EL (cell line): ENCODE results near the gene PLPPR3.

Source experiments
- DNase-seq: peaks from one replicate; pipeline ENCODE4 v3.0.0-alpha.2; 2016

The PLPPR3 gene, protein sequence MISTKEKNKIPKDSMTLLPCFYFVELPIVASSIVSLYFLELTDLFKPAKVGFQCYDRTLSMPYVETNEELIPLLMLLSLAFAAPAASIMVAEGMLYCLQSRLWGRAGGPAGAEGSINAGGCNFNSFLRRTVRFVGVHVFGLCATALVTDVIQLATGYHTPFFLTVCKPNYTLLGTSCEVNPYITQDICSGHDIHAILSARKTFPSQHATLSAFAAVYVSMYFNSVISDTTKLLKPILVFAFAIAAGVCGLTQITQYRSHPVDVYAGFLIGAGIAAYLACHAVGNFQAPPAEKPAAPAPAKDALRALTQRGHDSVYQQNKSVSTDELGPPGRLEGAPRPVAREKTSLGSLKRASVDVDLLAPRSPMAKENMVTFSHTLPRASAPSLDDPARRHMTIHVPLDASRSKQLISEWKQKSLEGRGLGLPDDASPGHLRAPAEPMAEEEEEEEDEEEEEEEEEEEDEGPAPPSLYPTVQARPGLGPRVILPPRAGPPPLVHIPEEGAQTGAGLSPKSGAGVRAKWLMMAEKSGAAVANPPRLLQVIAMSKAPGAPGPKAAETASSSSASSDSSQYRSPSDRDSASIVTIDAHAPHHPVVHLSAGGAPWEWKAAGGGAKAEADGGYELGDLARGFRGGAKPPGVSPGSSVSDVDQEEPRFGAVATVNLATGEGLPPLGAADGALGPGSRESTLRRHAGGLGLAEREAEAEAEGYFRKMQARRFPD

DNA sequence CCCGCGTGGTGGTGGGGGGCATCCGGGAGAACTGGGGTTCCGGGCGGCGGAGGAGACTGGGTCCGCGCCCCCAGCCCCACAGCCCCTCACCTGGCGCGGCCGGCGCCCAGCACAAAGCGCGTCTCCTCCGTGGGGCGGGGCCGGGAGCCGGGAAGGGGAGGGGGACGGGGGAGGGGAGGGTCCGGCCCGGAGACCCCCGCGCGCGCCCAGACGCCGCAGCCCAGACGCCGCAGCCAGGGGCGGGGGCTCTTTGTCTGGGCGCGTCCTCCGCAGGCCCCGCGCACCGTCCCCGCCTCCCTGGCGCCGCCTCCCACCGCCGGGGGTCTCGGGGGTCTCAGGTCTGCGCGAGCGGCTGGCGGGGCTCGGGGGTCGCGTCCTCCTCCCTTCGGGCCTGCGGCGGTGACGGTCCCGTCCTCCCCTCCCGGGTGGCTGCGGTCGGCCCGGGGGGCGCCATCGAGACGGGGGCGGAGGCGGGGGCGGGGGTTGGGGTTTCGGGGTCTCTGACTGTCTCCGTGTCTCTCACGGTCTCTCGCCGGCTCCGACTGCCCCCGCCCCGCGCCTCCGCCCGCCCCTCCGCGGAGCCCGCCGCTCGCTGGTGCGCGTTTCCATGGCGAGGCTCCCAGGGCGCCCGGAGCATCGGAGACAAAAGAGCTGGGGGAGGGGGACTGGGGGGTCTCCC lies at the start of gene PLPPR3:
TSS of gene PLPPR3 (minus strand) at position 131 of the 679 bp plus-strand sequence. CDS start 396 bp downstream, outside the sequence.
- no peak for DNase-seq

DNA sequence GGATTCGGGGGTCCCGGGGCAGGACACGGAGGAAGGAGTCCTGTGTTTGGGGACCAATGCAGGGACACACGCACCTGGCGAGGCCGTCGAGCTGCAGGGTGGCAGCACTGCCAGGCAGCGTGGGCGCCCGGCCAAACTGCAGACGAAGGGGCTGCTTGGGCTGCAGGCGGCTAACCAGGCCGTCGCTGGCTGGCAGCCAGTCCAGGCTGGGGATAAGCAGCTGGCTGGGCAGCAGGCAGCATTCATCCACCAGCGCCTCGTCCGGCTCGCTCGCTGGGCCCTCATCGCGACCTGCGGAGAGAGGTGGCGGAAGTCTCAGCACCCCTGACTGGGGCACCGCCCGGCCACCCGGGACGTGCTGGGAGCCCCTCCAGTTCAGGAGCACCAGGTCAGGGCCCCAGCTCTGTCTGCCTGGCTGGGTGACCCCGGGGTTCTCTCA lies 49.2 kb upstream of the PLPPR3 start:
- DNase-seq: no peak

DNA sequence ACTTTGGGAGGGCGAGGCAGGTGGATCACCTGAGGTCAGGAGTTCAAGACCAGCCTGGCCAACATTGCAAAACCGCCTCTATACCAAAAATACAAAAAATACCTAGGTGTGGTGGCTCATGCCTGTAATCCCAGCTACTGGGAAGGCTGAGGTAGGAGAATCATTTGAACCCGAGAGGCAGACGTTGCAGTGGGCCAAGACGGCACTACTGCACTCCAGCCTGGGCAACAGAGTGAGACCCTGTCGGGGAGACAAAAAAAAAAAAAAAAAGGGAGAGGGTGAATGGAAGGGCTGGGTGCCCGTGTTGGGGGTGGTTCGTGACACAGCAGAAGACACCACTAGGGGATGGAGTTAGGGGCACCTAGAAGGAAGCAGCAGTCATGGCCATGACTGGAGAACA lies 48.6 kb upstream of the PLPPR3 start:
- no peak for DNase-seq

DNA sequence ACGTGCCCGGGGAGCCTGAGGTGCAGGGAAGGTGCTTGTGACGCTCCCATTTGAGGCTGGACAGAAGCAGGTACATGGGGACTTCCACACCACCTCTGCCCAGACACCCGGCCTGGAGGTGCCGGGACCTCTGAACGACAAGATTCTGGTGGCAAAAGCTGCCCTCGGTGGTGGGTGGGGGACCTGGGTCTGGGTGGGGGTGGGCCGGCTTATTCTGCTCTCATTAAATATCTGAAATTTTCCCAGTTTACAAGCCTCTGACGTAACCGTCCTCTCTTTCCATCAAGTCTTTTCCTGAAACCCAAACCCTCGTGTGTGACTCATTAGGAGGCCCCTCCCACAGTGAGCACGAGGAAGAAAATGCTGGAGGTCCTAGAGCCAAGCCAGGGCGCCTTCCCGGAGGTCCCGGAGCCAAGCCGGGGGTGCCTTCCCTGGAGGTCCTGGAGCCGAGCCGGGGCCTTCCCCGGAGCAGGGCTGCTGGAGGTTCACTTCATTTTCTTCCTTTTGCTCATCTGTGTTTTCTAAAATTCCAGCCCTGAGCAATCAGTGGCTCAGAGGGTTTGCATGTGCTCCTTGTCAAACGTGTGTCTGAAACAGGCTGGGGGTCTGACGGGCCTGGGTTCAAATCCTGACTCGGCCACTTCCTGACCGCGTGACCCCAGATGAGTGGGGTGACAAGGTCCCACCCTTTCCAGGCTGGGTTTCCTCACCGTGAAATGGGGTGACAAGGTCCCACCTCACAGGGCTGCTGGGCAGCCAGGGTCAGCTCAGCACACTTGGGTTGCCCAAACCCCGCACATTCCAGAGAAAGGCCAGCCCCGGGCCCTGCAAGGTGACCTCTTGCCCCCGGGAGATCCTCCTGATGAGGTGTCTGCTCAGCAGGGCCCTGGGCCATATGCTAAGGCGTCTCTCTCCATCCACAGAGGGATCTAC lies 47.8 kb upstream of the PLPPR3 start:
- DNase-seq: peak; percentile 96

DNA sequence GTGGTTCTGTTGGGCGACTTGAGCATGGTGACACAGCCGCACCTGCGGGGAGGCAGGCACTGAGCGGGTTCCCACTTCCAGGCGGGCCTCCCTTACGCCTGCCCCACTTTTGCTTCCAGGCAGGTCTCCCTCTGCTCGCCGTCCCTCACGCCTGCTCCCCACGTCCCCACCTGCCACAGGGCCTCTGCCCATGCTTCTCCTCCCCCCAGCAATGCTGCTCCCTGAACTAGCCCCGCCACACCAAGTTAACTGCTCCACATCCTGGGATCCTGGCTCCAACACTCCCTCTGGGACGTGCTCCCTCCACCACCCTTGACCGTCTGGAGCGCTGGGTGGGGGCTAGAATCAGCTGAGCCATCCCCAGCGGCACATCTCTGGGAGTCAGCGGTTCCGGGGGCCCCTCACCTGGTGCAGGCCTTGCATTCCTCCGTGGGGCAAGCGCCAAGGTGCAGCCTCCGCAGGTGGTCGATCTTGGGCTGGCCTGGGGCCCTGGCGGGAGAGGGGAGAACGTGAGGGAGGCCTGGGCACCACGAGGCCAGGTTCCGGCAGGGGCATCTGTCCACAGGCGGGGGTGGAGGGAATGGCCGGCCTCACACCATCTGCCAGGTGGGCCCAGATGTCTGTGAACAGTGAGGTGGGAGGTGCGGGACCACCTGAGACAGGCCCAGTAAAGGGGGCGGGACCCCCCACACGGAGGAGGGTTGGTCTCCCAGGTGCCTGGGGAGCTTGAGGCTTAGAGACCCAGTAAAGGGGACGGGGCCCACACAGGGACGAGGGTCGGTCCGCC lies 46.9 kb upstream of the PLPPR3 start:
- DNase-seq: no peak

- no peak for DNase-seq
These were observed 46.2 kb upstream of the PLPPR3 start for GRCh38 chr19:867855-868457.

DNA sequence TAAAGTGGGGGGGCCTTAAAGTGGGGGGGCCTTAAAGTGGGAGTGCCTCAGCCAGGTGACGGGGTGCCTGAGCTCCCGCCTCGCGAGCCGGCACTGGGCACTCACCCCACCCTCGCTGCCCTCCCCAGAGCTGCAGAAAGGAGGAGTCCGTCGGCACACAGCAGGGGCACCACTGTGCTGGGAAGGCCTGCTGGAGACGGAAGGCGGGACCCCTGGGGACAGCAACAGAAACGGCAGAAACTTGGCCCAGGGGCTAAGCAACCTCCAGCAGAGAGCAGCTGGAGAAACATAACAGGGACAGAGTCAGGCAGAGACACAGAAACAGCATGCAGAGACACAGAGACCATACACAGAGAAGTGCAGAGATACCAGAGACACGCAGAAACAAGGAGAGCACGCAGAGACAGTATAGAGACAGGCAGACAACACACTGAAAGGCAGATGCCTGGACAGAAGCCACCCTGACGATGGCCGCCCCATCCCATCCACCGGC lies 45.6 kb upstream of the PLPPR3 start:
- DNase-seq: no peak

GRCh38 chr19:866769-867300 lies 45.1 kb upstream of the PLPPR3 start:
- no peak for DNase-seq

GRCh38 chr19:863315-863620 lies 41.5 kb upstream of the PLPPR3 start:
- no peak for DNase-seq

GRCh38 chr19:862581-863314 lies 41.0 kb upstream of the PLPPR3 start:
- peak; percentile 62 for DNase-seq

- peak; percentile 25 for DNase-seq
These were observed 40.2 kb upstream of the PLPPR3 start for GRCh38 chr19:861756-862580.

DNA sequence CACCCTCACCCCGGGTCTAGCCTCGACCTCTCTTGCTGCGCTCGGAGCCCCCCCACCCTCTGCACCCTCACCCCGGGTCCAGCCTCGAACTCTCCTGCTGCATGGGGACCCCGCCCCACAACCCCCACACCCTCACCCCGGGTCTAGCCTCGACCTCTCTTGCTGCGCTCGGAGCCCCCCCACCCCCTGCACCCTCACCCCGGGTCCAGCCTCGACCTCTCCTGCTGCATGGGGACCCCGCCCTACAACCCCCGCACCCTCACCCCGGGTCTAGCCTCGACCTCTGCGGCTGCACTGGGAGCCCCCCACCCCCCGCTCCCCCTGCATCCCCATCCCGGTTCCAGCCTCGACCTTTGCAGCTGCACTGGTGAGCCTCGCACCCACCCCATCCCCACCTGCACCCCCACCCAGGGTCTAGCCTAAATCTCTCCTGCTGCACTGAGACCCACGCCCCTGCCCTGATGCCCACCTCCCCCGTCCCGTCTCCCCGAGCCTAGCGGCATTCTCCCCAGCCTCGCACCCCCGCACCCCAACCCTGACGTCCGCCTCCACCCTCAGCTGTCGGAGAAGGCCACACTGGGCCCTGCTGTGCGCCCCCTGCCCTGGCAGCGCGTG lies 39.5 kb upstream of the PLPPR3 start:
- no peak for DNase-seq

- no peak for DNase-seq
These were observed 37.4 kb upstream of the PLPPR3 start, which contains the start of gene CFD for GRCh38 chr19:858868-859843. Gene CFD (plus strand): TSS chr19:859664. CDS start chr19:859690, 26 bp downstream.

GRCh38 chr19:858284-858683 lies 36.5 kb upstream of the PLPPR3 start:
- DNase-seq: no peak

DNA sequence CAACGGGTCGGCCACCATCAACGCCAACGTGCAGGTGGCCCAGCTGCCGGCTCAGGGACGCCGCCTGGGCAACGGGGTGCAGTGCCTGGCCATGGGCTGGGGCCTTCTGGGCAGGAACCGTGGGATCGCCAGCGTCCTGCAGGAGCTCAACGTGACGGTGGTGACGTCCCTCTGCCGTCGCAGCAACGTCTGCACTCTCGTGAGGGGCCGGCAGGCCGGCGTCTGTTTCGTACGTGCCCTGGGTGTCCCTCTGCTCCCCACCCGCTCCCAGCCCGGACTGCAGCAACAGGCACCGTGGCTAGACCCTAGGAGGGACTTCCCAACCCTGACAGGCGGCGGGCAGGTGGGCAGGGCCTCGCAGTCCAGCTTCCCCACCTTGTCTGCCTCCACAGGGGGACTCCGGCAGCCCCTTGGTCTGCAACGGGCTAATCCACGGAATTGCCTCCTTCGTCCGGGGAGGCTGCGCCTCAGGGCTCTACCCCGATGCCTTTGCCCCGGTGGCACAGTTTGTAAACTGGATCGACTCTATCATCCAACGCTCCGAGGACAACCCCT lies 33.9 kb upstream of the PLPPR3 start:
- DNase-seq: no peak

DNA sequence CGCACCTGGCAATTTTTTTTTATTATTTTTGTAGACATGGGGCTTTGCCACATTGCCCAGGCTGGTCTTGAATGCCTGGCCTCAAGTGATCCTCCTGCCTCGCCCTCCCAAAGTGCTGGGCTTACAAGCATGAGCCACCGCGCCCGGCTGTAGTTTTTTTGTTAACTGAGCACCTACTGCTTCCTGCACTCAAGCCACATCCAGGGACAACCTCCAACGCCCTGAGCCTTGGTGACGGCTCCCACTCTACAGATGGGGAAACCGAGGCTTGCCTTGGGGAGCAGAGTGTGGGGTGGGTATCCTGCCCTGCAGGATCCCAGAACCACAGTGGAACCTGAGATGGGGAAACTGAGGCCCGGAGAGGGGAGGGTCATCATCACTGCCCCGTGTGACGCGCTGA lies 33.4 kb upstream of the PLPPR3 start:
- no peak for DNase-seq

- DNase-seq: no peak
These were observed 32.8 kb upstream of the PLPPR3 start for GRCh38 chr19:854549-854948.
